K562 (cell line): Measurements from ENCODE around the gene LPCAT2. TPM values are rescaled to one million over a fixed set of nuclear protein-coding genes. Genes with fewer than 3 reads are reported as not detected.

Source experiments
- ATAC-seq: fragments of 200-7000 bp; cut with Tn5 transposase; 3 replicates; pipeline ENCODE4 v1.9.1; 2020; ENCODE audit warnings: moderate library complexity
- BruUV-seq: library from RNA; stranded (reverse); fragments of 400-500 nt; replicated peaks from 2 replicates; lab custom pipeline; 2021; lab: Mats Ljungman, UMichigan
- CTCF ChIA-PET: fragments of 300-600 bp; formaldehyde crosslinking; extraction: SDS; loops from one replicate; lab custom pipeline; 2021; ENCODE audit warnings: low intra/inter-chr PET ratio; lab: Yijun Ruan, JAX
- POLR2A ChIA-PET: fragments of 300-600, 350-650 bp; sonication (Branson Sonifier 250); formaldehyde crosslinking; extraction: SDS; loops from one replicate; lab custom pipeline; 2021; ENCODE audit warnings: antibody characterized with exemption, inconsistent platforms; lab: Yijun Ruan, JAX
- DNase-seq, 4 experiments: peaks; one replicate each; pipeline versions ENCODE4 v3.0.0 to v3.0.0-alpha.2; 2011 to 2018; ENCODE audit warnings: low spot score in 3 of 4, mixed read lengths in 3 of 4; ENCODE audit errors: extremely low read depth in 1 of 4
- FAIRE-seq: peaks from 2 replicates; lab custom pipeline; 2011; peaks lifted over from hg19 to GRCh38; lab: Jason Lieb, UNC
- H2AFZ ChIP-seq: 2 replicates; pipeline ENCODE4 v1.6.0; 2011; ENCODE audit warnings: low read depth, low read length, control low read depth, inconsistent platforms
- H3K27ac ChIP-seq: fragments of 200-600 bp; 3 replicates; pipeline ENCODE4 v1.8.0; 2011; ENCODE audit warnings: low read depth, mild to moderate bottlenecking, control low read depth, inconsistent platforms, low read length, moderate library complexity, mixed read lengths; ENCODE audit errors: extremely low read depth
- H3K27me3 ChIP-seq, 2 experiments: fragments of 300-600 bp in 1 of 2; 2 replicates in 1 of 2; 3 replicates in 1 of 2; pipeline versions ENCODE4 v1.6.0 to v1.8.0; 2011; ENCODE audit warnings: inconsistent platforms in 2 of 2, low read length in 2 of 2, mild to moderate bottlenecking in 1 of 2, mixed read lengths in 1 of 2, moderate library complexity in 1 of 2; ENCODE audit not compliant: control insufficient read depth in 2 of 2, insufficient read depth in 2 of 2
- H3K36me3 ChIP-seq: fragments of 300-600 bp; 3 replicates; pipeline ENCODE4 v1.8.0; 2011; ENCODE audit warnings: mild to moderate bottlenecking, low read length, inconsistent platforms; ENCODE audit not compliant: control insufficient read depth, insufficient read depth
- H3K4me1 ChIP-seq, 2 experiments: fragments of 200-600 bp in 1 of 2; replicated peaks in 1 of 2; 2 replicates in 1 of 2; 3 replicates in 1 of 2; pipeline versions ENCODE4 v1.5.1 to v1.8.0; 2011; ENCODE audit warnings: inconsistent platforms in 2 of 2, low read length in 2 of 2, mild to moderate bottlenecking in 1 of 2, mixed read lengths in 1 of 2, moderate library complexity in 1 of 2; ENCODE audit not compliant: control insufficient read depth in 2 of 2, insufficient read depth in 2 of 2
- H3K4me2 ChIP-seq: 2 replicates; pipeline ENCODE4 v1.6.1; 2011; ENCODE audit warnings: low read length, control low read depth, inconsistent platforms, mixed read lengths; ENCODE audit not compliant: insufficient read depth
- H3K4me3 ChIP-seq: fragments of 200-600 bp; sonication (generic), shearing (Covaris generic); 2 replicates; pipeline ENCODE4 v1.5.1; 2016; ENCODE audit warnings: control low read depth, inconsistent platforms
- H3K79me2 ChIP-seq: fragments of 200-600 bp; 3 replicates; pipeline ENCODE4 v1.8.0; 2011; ENCODE audit warnings: low read length, inconsistent platforms; ENCODE audit not compliant: control insufficient read depth, insufficient read depth
- H3K9ac ChIP-seq, 2 experiments: 2 replicates each; pipeline versions ENCODE4 v1.6.0 to v1.6.1; 2011; ENCODE audit warnings: low read depth in 2 of 2, low read length in 2 of 2, control low read depth in 1 of 2, inconsistent platforms in 1 of 2, mild to moderate bottlenecking in 1 of 2, mixed read lengths in 1 of 2; ENCODE audit not compliant: insufficient read depth in 1 of 2
- H3K9me1 ChIP-seq: one replicate; pipeline ENCODE4 v1.6.0; 2011; ENCODE audit warnings: inconsistent platforms, mild to moderate bottlenecking, low read length, moderate library complexity; ENCODE audit not compliant: control insufficient read depth, insufficient read depth
- H3K9me3 ChIP-seq: replicated peaks from 2 replicates; pipeline ENCODE4 v1.5.1; 2011; ENCODE audit warnings: low read depth, low read length, inconsistent platforms; ENCODE audit not compliant: control insufficient read depth, insufficient read depth
- H4K20me1 ChIP-seq: replicated peaks from 2 replicates; pipeline ENCODE4 v1.6.1; 2011; ENCODE audit warnings: low read length, inconsistent platforms, mixed read lengths; ENCODE audit not compliant: control insufficient read depth, insufficient read depth
- CCNT2 ChIP-seq: IDR thresholded peaks from 2 replicates; pipeline ENCODE4 v1.6.1; 2011; ENCODE audit warnings: borderline replicate concordance, low read depth, mild to moderate bottlenecking, moderate library complexity, mixed read lengths, low read length; ENCODE audit not compliant: insufficient read length; ENCODE audit errors: extremely low read depth
- DNMT1 ChIP-seq: fragments of 450-650 bp; IDR thresholded peaks from 2 replicates; pipeline ENCODE4 v1.6.1; 2016; ENCODE audit warnings: antibody characterized with exemption, mild to moderate bottlenecking
- ELK3 ChIP-seq: fragments of 450-650 bp; formaldehyde crosslinking; IDR thresholded peaks from 2 replicates; pipeline ENCODE4 v1.4.0; 2020; ENCODE audit warnings: mild to moderate bottlenecking
- FOXA3 ChIP-seq, 2 experiments: fragments of 450-650 bp in 1 of 2; sonication (generic) in 1 of 2; formaldehyde crosslinking; IDR thresholded peaks in 1 of 2; conservative IDR thresholded peaks in 1 of 2; 2 replicates each; pipeline versions ENCODE4 v1.4.0 to v1.8.0; 2020 to 2022; ENCODE audit warnings: mild to moderate bottlenecking in 2 of 2, missing genetic modification reagents in 1 of 2
- KAT2B ChIP-seq: IDR thresholded peaks from one replicate; pipeline ENCODE4 v1.6.1; 2012; ENCODE audit warnings: low read depth, mild to moderate bottlenecking, control low read depth, inconsistent platforms, low read length, moderate library complexity
- NFIC ChIP-seq: fragments of 450-650 bp; IDR thresholded peaks from 2 replicates; pipeline ENCODE4 v1.6.1; 2017; ENCODE audit warnings: mild to moderate bottlenecking, inconsistent platforms
- POLR2AphosphoS5 ChIP-seq: IDR thresholded peaks from 2 replicates; pipeline ENCODE4 v1.6.1; 2011; ENCODE audit warnings: mild to moderate bottlenecking, low read depth, low read length, moderate library complexity; ENCODE audit not compliant: control insufficient read depth, insufficient read depth
- POLR2B ChIP-seq: fragments of 450-650 bp; IDR thresholded peaks from 2 replicates; pipeline ENCODE4 v1.6.1; 2018; ENCODE audit warnings: low read depth; ENCODE audit not compliant: partially characterized antibody
- PREB ChIP-seq: sonication (generic); formaldehyde crosslinking; IDR thresholded peaks from 2 replicates; pipeline ENCODE4 v1.8.1; 2023; ENCODE audit warnings: mild to moderate bottlenecking, missing genetic modification reagents
- PTRF ChIP-seq: fragments of 450-650 bp; IDR thresholded peaks from 2 replicates; pipeline ENCODE4 v1.6.1; 2016; ENCODE audit warnings: mild to moderate bottlenecking, missing genetic modification characterization, missing compliant biosample characterization
- SREBF2 ChIP-seq: sonication (generic); formaldehyde crosslinking; IDR thresholded peaks from 2 replicates; pipeline ENCODE4 v1.4.0; 2020; ENCODE audit warnings: mild to moderate bottlenecking, missing genetic modification reagents
- SRSF1 ChIP-seq: fragments of 200-400 bp; formaldehyde crosslinking; IDR thresholded peaks from 2 replicates; pipeline ENCODE4 v1.6.1; 2017; ENCODE audit warnings: mild to moderate bottlenecking, low read depth, low read length, moderate library complexity
- ZNF140 ChIP-seq: fragments of 250-450 bp; sonication (Bioruptor Pico); IDR thresholded peaks from 2 replicates; pipeline ENCODE4 v1.8.0; 2021; ENCODE audit warnings: moderate library complexity, mild to moderate bottlenecking, inconsistent platforms
- WGBS: fragments of 100-300 bp; shearing (Covaris generic); methylation state at CpG from one replicate; pipeline ENCODE4 v1.1.6; 2016; ENCODE audit warnings: low coverage, mixed read lengths; ENCODE audit not compliant: insufficient coverage; ENCODE audit errors: missing lambda C conversion rate; 5-methylcytosine and 5-hydroxymethylcytosine counted together
- in situ Hi-C: fragments of 300-500 bp; cut with MboI; formaldehyde crosslinking; loops from 4 replicates; pipeline ENCODE4 v1.15.0; 2018; ENCODE audit warnings: inconsistent platforms, mixed read lengths
- intact Hi-C: fragments of 100-400 bp; cut with micrococcal nuclease; formaldehyde crosslinking; loops from 2 replicates; pipeline ENCODE4 v1.14.2; 2022
- polyA plus RNA-seq, 8 experiments: library from polyadenylated mRNA; depleted of rRNA in 4 of 8; stranded (reverse) in 5 of 8; unstranded in 3 of 8; fragments of >200 nt; fragmentation: Nextera tagmentation in 2 of 8; fragmentation: Illumina TruSeq in 1 of 8; extraction: Ambion mirVana in 2 of 8; extraction: Trizol in 1 of 8; gene quantifications; 2 replicates each; pipeline versions ENCODE4 v1.2.1 to v1.2.3, GENCODE V29; 2011 to 2014; ENCODE audit warnings: inconsistent platforms in 1 of 8, missing spikeins in 1 of 8
- total RNA-seq, 7 experiments: library from RNA; depleted of rRNA in 6 of 7; stranded (reverse); fragments of >200 nt in 6 of 7; fragmentation: Illumina TruSeq in 2 of 7; extraction: Trizol in 2 of 7; gene quantifications; 2 replicates each; pipeline versions ENCODE4 v1.2.1 to v1.2.3, GENCODE V29; 2011 to 2021; ENCODE audit warnings: low replicate concordance in 1 of 7

LPCAT2 gene
- total and polyA plus RNA-seq, 9 of the 15 experiments (the other 6 are each of a cell fraction or from before 2014, with no cell fraction given), result 2.9 to 15.0 (median 7.3) TPM

- Histone ChIP-seq H3K9me3 (no peaks in the 10 kb centered on the region), H3K9me1 (no peaks in the 10 kb centered on the region), H3K4me3 (no peak overlapping the region), H3K79me2 (no peaks in the 10 kb centered on the region), H3K4me1 (no peaks in the 10 kb centered on the region), H3K27me3 (no peaks in the 10 kb centered on the region), H3K9ac (no peak overlapping the region), H3K27ac (no peak overlapping the region), H3K36me3 (no peaks in the 10 kb centered on the region), H4K20me1 (peaks cover 3% of the 10 kb centered on the region; the same call in 1 of the 2 replicates), H2AFZ (no peak overlapping the region), H3K4me2 (no peak overlapping the region)
- no peak for FAIRE-seq
- POLR2A ChIA-PET, result interaction anchor here (0.9 kb wide), 1 partner anchor 25 kb away, joined by 3 read pairs; no protein-coding TSS in a partner anchor
- no peak for ATAC-seq
- TF ChIP-seq KAT2B, result no peak
- TF ChIP-seq POLR2AphosphoS5, result no peak
- TF ChIP-seq FOXA3 (CRISPR knock-in tag; conservative IDR thresholded peaks at IDR 0.05 in 1 of 2, IDR thresholded peaks at IDR 0.05 in 1 of 2), result no peak
- no peak for TF ChIP-seq DNMT1
- TF ChIP-seq SRSF1, result no peak
- TF ChIP-seq ZNF140 (CRISPR knock-in tag), result no peak
- no peak for TF ChIP-seq CCNT2
- no peak for TF ChIP-seq SREBF2 (CRISPR knock-in tag)
- no peak for TF ChIP-seq NFIC
- TF ChIP-seq ELK3 (CRISPR knock-in tag), result no peak
- no peak for TF ChIP-seq POLR2B
- TF ChIP-seq PREB (CRISPR knock-in tag), result no peak
- no peak for TF ChIP-seq PTRF (tag)
- in situ Hi-C loops, result no loop called here
- CTCF ChIA-PET, result interaction anchor here (1.9 kb wide), 1 partner anchor 74 kb away, joined by 7 read pairs; no protein-coding TSS in a partner anchor
- intact Hi-C loops, result no loop called here
- 53% methylated on average over 5 of the region's 5 CpGs for WGBS
- no TSS peak for BruUV-seq
- DNase-seq, result no peak
Measured at GRCh38 chr16:55539049-55539448, 30.2 kb downstream of the LPCAT2 start.
